PC-9 (cell line): ENCODE measurements around the gene PRSS23.

Source experiments
- EZH2 ChIP-seq: fragments of 200-600 bp; sonication (generic); IDR thresholded peaks from 2 replicates; pipeline ENCODE4 v1.8.0; 2017; ENCODE audit warnings: antibody characterized with exemption, low read depth
- TF ChIP-seq, protein P1 (sequence below): fragments of 200-600 bp; sonication (generic); conservative IDR thresholded peaks from 2 replicates; pipeline ENCODE4 v1.6.1; 2017; ENCODE audit warnings: mixed run types, antibody characterized with exemption, mild to moderate bottlenecking, moderate library complexity

- TF ChIP-seq, protein P1, sequence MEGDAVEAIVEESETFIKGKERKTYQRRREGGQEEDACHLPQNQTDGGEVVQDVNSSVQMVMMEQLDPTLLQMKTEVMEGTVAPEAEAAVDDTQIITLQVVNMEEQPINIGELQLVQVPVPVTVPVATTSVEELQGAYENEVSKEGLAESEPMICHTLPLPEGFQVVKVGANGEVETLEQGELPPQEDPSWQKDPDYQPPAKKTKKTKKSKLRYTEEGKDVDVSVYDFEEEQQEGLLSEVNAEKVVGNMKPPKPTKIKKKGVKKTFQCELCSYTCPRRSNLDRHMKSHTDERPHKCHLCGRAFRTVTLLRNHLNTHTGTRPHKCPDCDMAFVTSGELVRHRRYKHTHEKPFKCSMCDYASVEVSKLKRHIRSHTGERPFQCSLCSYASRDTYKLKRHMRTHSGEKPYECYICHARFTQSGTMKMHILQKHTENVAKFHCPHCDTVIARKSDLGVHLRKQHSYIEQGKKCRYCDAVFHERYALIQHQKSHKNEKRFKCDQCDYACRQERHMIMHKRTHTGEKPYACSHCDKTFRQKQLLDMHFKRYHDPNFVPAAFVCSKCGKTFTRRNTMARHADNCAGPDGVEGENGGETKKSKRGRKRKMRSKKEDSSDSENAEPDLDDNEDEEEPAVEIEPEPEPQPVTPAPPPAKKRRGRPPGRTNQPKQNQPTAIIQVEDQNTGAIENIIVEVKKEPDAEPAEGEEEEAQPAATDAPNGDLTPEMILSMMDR, result no peak
- TF ChIP-seq EZH2, result no peak
Measured at GRCh38 chr11:86790195-86790725, 10.1 kb upstream of the PRSS23 start.
